Activated naive CD4-positive, alpha-beta T cell treated with anti-CD3 and anti-CD28 coated beads, Interleukin-2, amount 50 U/mL, for 24 hours (primary cell): ENCODE results near the gene MTURN.
A peak's percentile ranks its signal among the peaks of the same experiment; 100 is the strongest.

Source experiments
- H3K27ac Mint-ChIP-seq: one replicate; pipeline ENCODE4 v1.8.0; 2021; ENCODE audit warnings: mild to moderate bottlenecking, mixed read lengths
- H3K27me3 Mint-ChIP-seq: one replicate; pipeline ENCODE4 v1.8.0; 2021; ENCODE audit warnings: mixed read lengths
- H3K36me3 Mint-ChIP-seq: one replicate; pipeline ENCODE4 v1.8.0; 2021; ENCODE audit warnings: mixed read lengths
- H3K4me1 Mint-ChIP-seq: one replicate; pipeline ENCODE4 v1.8.0; 2021; ENCODE audit warnings: mixed read lengths
- H3K4me3 Mint-ChIP-seq: one replicate; pipeline ENCODE4 v1.8.0; 2021; ENCODE audit warnings: mild to moderate bottlenecking, mixed read lengths
- H3K9me3 Mint-ChIP-seq: one replicate; pipeline ENCODE4 v1.8.0; 2021; ENCODE audit warnings: mixed read lengths

MTURN gene

DNA sequence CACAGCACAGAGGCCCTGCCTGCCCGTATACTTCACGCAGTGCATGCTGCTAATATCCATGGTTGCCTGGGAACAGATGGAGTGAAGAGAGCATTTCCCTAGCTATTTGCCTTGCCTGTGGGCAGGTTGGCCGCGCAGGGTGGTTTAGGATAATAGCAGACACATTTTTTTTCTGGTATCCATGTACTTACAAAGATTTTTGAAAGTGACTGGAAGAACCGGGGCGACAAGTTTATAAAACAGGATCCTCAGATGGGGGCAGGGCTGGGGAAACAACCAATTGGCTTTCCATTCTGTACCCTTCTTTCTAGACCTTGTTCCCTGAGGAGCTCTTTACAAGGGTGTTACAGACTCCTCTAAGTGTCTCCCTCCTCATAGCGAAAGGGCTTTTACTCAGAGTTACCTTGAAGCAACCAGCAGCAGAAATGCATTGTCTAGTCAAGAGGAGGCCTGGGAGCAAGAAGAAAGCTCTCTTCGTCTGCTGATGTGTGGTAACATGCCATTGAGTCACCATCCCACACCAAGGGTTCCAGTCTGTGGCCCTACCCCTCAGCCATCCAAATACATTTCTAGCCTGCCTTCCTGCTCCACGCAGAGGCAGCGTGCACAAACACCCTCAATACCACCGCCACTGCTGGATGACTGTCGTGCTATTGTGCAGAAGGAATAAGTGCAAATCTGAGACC lies 31.5 kb downstream of the MTURN start:
- no peaks in the 10 kb centered on the region for H3K9me3 Mint-ChIP-seq
- peaks cover 23% of the 10 kb centered on the region for H3K4me1 Mint-ChIP-seq
- no peaks in the 10 kb centered on the region for H3K27me3 Mint-ChIP-seq
- no peak overlapping the region for H3K4me3 Mint-ChIP-seq
- H3K36me3 Mint-ChIP-seq = no peaks in the 10 kb centered on the region
- H3K27ac Mint-ChIP-seq = peak overlapping the region; percentile 25

DNA sequence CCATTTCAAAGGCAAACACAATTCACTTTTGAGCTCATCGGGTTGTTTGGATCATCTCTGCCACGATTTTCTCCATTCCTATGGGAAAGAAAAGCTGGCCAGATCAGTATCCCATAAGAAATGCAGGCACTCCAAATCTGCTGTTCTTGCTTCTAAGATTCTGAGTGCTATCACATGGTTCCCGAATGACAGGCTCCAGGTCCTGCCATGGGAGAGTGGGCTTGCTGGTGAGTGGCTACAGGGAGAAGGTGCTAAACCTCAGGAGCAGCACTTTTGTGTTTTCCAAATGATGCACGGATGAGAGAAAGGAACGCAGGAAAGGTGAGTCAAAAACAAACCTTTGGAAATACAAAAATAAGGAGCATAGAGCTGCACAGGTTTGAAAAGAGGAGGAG lies 32.1 kb downstream of the MTURN start:
- Mint-ChIP-seq H3K4me3 (no peak overlapping the region), H3K9me3 (no peaks in the 10 kb centered on the region), H3K27me3 (no peaks in the 10 kb centered on the region), H3K36me3 (no peaks in the 10 kb centered on the region), H3K4me1 (peaks cover 21% of the 10 kb centered on the region), H3K27ac (no peak overlapping the region)

DNA sequence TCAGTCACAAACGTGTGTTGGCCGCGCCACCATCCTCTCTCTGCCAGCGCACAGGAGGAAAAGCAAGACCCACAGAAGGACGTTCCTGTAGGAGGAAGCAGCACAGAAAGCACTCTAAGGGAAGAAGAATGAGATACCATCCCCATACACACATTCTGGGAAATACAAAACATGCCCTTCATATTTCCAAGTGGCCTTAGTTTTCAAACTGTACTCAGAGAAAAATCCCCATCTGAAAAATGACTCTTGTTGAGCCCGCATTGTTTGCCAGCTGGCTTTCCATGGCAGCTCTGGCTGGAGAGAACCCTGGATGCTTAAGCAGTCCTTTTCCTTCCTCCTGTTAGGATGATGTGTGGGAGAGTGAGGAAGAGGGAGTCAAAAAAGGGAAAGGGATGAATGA lies 33.1 kb downstream of the MTURN start:
- Mint-ChIP-seq H3K27ac (no peak overlapping the region), H3K4me1 (peaks cover 11% of the 10 kb centered on the region), H3K36me3 (no peaks in the 10 kb centered on the region), H3K9me3 (no peaks in the 10 kb centered on the region), H3K4me3 (no peak overlapping the region), H3K27me3 (no peaks in the 10 kb centered on the region)

DNA sequence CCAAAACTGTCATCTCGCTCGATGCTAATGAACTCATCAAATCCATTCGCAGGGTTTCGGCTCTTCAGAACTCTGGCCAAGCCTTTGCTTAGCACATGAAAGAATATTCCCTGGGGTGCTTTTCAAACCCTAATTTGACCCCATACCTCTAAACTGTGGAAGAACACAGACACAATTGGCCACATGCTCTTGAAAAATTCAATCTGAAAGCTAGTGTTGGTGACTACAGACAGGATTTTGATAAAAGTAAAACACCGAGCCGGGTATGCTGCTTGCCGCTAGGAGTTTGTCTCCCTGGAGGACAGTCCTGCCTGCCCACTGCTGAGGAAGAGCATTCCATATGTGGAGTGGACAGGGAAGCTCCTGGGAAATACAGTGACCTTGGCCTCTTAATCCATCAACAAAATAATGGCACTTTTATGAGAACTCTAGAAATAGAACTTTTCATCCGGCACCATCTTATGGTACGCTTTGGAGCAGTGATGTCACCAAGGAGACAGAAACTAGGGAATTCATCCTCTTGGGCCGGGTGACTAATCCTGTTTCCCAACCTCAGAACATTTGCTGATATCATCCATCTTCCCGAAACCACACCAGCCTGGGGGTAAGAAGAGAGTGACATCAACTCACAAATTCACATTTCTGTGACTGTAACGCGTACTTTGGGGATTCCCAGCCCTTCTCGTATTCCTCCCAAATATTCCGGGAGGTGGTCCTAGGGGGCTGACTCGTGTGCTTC lies 34.2 kb downstream of the MTURN start:
- Mint-ChIP-seq H3K4me1 (peaks cover 4% of the 10 kb centered on the region), H3K36me3 (no peaks in the 10 kb centered on the region), H3K27me3 (no peaks in the 10 kb centered on the region), H3K27ac (no peak overlapping the region), H3K9me3 (no peaks in the 10 kb centered on the region), H3K4me3 (no peak overlapping the region)

DNA sequence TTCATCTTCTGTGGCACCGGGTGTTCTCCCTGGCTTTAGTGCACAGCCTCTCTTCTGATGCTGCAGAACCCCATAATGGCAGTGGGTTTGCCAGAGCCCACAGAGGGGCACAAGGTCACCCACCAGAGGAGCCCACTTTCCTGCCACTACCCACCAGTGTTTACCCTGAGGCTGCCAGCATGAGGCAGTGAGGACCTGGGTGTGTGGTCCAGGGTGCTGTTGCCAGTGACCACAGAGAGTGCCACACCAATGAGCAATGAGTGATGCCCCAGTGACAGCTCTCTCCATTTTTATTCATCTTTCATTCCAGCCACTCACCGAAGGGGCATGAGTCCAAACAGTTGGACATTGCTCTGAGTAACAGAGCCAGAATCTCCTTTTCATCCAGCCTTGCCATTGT lies 34.8 kb downstream of the MTURN start:
- Mint-ChIP-seq H3K36me3 (no peaks in the 10 kb centered on the region), H3K27ac (no peak overlapping the region), H3K27me3 (no peaks in the 10 kb centered on the region), H3K4me3 (no peak overlapping the region), H3K9me3 (no peaks in the 10 kb centered on the region), H3K4me1 (peaks cover under 1% of the 10 kb centered on the region)

DNA sequence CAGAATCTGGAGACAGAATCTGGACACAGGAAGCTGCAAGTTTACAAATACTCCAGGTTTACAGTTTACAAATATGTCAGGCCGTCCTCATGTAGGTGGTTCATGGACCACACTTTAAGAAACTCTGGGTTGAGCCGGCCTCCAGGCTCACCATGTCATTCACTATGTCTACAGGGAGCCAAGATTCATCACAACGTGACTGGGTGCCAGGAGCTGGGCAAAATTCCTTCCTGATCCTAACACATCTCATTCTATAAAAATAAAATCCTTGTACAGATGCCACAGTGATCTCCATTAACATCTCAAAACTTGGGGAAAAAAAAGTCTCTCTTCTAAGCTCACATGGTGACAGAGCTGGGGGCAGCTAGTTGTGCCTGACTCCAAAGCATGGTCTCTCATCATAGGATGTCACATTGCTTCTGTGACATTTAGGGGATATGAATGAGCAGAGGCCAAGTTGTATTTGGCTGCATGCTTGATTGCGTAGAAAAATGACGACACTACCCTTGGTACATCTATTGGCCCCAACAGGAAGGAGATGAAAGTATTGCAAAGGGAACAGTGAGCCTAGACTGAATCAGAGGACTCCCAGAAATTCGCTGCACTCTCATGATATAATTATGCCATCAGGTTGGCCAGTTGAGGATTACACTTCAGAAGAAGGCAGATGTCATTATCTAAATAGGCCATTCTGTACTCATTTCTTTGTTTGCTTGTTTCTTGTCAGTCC lies 35.9 kb downstream of the MTURN start:
- no peaks in the 10 kb centered on the region for H3K4me1 Mint-ChIP-seq

DNA sequence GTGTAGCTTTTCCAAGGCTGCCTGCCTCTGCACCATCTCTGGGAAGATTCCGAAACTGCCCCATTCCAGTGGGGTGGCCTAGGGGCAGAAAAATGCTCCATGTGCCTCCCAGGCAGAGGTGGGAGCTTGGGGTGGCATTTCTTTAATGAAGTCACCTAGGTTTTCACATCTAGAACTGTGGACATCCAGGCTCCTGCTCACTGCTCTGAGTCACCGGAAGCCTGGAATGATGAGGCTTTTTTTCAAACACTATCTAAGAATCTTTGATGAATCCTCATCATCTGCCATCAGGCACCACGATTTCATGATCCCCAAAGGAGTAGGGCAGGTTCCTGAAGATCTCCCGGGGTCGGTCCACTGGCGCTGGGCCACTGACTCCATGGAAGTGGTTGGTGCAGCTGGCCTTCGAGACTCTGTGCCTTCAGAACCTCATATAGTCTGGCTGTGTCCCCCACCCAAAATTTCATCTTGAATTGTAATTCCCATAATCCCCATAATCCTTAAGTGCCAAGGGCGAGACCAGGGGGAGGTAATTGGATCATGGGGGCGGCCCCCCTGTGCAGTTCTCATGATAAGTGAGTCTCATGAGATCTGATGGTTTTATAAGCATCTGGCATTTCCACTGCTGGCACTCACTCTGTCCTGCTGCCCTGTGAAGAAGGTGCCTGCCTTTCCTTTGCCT lies 37.1 kb downstream of the MTURN start:
- Mint-ChIP-seq H3K4me1 (no peaks in the 10 kb centered on the region), H3K36me3 (no peaks in the 10 kb centered on the region), H3K4me3 (no peak overlapping the region), H3K27me3 (no peaks in the 10 kb centered on the region), H3K9me3 (no peaks in the 10 kb centered on the region), H3K27ac (no peak overlapping the region)

More for the DNA sequence above, 35.9 kb downstream of the MTURN start:
- no peak overlapping the region for H3K4me3 Mint-ChIP-seq
- H3K27me3 Mint-ChIP-seq = no peaks in the 10 kb centered on the region
- H3K36me3 Mint-ChIP-seq = no peaks in the 10 kb centered on the region
- H3K9me3 Mint-ChIP-seq = no peaks in the 10 kb centered on the region
- H3K27ac Mint-ChIP-seq = no peak overlapping the region

DNA sequence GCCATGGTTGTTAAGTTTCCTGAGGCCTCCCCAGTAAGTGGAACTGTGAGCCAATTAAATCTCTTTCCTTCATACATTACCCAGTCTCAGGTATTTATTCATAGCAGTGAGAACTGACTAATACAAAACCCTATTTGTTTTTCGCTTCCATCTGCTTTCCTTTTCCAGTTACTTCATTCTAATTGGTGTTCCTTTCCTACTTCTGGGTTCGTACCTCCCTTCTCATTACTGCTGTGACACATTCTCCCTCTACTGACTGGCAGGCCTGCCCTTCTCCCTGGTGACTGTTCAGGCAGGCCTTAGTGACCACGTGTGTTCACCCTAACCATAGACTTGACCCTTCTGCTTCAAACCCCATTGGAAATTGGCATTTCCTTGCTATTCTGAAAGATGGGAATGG lies 37.7 kb downstream of the MTURN start:
- H3K4me3 Mint-ChIP-seq = no peak overlapping the region
- no peaks in the 10 kb centered on the region for H3K36me3 Mint-ChIP-seq

DNA sequence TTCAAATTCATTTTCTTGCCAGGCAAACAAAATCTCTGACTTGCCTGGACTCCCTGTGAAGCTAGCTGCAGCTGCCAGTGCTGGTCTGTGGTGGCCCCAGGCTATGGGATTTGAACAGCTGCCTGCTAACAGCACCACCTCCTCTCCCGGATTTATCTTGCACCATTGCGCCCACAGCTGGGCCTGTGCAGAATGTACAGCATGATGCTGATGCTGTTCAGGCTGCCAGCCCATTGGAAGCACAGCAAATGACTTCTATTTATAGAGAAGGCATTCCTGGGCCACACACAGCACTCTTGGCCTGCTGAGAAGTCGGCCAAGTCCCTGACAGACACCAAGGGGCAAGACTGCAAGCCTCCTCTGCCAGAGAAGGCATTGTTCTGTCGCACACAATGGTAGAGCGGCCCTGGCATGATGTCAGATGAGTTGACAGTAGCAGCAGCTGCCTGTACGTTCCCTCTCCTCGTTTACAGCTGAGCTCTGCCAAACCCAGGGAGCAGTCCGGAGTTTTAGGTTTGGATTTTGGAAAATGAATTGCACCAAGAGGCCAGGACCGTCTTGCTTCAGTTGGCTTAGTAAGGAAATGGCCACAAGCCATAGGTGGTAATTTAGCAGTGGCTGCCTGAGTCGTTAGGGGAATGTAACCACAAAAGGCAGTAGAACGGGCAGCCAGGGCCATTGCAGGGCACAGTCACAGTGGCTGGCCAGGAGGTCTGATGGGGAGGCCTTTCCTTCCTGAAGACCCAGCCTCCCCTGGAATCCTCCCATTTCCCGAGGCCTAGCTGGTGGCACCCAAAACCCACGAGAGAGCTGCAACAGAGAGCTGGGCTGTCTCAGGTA lies 38.5 kb downstream of the MTURN start:
- H3K36me3 Mint-ChIP-seq = no peaks in the 10 kb centered on the region
- H3K4me1 Mint-ChIP-seq = no peaks in the 10 kb centered on the region
- H3K27ac Mint-ChIP-seq = peak overlapping the region; percentile 42
- no peak overlapping the region for H3K4me3 Mint-ChIP-seq
- H3K9me3 Mint-ChIP-seq = no peaks in the 10 kb centered on the region
- H3K27me3 Mint-ChIP-seq = no peaks in the 10 kb centered on the region

More for the DNA sequence above, 37.7 kb downstream of the MTURN start:
- no peaks in the 10 kb centered on the region for H3K9me3 Mint-ChIP-seq
- no peak overlapping the region for H3K27ac Mint-ChIP-seq
- no peaks in the 10 kb centered on the region for H3K4me1 Mint-ChIP-seq
- no peaks in the 10 kb centered on the region for H3K27me3 Mint-ChIP-seq

DNA sequence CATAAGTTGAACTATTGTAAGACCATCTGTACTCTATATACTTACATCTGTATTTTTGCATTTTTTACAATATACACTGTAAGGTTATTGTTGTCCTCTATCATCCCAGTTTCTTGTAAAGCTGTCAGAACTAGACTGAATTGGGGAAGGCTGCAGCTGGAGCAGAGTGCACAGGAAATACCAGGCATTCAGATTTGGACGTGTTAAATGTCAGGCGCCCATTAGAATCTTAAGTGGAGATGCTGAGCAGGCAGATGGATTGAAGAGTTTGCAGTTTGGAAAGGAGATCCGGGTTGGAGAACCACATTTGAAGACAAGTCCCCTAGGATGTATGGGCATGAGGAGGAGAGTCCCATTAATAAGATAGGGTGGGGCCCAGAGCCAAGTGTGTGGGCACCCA lies 40.4 kb downstream of the MTURN start:
- no peaks in the 10 kb centered on the region for H3K36me3 Mint-ChIP-seq
- H3K4me1 Mint-ChIP-seq = peaks cover 3% of the 10 kb centered on the region
- H3K4me3 Mint-ChIP-seq = no peak overlapping the region
- H3K9me3 Mint-ChIP-seq = no peaks in the 10 kb centered on the region
- no peak overlapping the region for H3K27ac Mint-ChIP-seq
- H3K27me3 Mint-ChIP-seq = no peaks in the 10 kb centered on the region

DNA sequence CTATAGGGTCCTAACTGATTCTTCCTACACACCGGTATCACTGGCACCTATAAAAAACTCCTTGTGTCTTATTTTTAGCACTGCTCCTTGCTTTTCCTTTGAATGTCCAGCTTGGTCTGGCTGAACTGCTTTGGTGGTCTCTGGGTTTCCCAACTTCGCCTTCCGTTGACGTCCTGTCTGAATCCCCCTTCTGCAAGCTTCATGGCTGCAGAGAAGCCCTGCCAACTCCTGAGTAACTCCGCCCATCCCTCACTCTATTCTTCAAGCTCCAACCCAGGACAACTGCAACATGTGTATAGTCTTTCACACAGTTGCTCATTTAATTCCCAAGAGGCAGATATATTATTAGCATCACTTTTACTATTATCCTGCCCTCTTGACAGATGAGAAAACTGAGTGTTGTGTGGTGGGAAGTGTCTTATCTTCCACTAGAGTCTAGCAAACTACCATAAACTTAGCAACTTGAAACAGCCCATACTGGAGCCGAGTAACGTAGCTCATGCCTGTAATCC lies 40.9 kb downstream of the MTURN start:
- Mint-ChIP-seq H3K4me1 (peaks cover 3% of the 10 kb centered on the region), H3K4me3 (no peak overlapping the region), H3K27me3 (no peaks in the 10 kb centered on the region), H3K9me3 (no peaks in the 10 kb centered on the region), H3K36me3 (no peaks in the 10 kb centered on the region), H3K27ac (no peak overlapping the region)

DNA sequence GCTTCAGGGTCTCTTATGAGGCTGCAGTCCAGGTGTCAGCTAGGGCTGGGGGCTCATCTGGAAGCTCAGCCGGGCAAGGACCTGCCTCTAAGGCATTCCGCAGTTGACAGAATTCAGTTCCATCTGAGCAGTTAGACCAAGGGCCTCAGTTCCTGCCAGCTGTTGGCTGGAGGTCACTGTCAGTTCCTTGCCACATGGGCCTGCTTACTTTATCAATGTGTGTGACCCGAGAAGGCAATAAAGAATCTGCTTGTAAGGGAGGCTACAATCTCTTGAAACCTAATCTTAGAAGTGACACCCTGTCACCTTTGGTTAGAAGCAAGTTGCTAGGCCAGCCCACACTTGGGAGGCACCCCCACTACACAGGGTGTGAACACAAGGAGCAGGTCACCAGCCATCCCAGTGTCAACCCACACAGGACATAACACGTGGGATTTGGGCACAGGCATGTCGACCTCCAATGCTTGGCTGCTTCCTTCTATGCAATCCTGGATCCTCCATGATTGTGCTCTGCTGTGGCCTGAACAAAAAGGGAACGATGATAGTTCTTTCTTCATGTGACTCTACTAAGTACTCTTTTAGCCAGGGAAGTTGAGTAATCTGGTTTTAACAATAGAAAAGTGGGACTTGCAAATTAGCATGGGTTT lies 41.8 kb downstream of the MTURN start:
- H3K27ac Mint-ChIP-seq = no peak overlapping the region
- no peaks in the 10 kb centered on the region for H3K36me3 Mint-ChIP-seq
- H3K4me1 Mint-ChIP-seq = peaks cover 3% of the 10 kb centered on the region
- no peak overlapping the region for H3K4me3 Mint-ChIP-seq
- H3K27me3 Mint-ChIP-seq = no peaks in the 10 kb centered on the region
- H3K9me3 Mint-ChIP-seq = no peaks in the 10 kb centered on the region

DNA sequence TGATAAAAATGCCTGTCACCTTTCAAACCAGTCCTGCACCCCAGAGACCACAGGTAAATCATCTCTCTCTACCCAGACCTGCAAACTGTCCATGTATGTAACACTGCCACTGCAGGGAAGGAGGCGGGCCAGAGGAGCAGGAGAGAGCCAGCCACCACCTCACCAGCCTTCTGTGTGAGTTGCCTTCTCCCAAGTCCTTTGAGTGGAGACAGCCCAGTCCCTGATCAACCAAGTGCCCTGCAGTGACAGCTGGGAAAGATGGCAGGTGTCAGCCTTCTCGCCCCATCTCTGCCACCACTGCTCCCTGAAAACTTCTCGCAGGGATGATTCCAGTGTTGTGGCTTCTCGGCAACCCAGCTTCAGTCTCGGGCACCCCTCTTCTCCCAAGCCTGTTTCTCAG lies 42.4 kb downstream of the MTURN start:
- Mint-ChIP-seq H3K27me3 (no peaks in the 10 kb centered on the region), H3K9me3 (no peaks in the 10 kb centered on the region), H3K4me1 (peaks cover 3% of the 10 kb centered on the region), H3K36me3 (no peaks in the 10 kb centered on the region), H3K4me3 (no peak overlapping the region), H3K27ac (no peak overlapping the region)

DNA sequence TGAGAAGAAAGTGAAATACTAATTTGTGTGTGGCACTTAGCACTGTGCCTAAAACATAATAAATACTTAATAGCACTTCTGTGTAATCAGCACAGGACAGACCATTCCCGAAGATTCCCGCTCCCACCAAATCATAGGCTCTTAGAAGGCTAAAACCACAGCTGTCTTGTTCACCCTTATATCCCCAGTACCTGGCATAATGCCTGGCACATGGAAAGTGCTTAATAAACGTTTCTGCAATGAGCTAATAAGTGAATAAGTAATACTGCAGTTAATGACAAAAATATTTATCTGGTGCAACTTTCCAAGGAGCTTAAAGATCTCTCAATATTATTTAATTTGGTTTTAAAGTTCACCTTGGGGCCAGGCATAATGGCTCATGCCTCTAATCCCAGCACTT lies 43.2 kb downstream of the MTURN start:
- no peak overlapping the region for H3K27ac Mint-ChIP-seq

More for the DNA sequence above, 43.2 kb downstream of the MTURN start:
- no peaks in the 10 kb centered on the region for H3K9me3 Mint-ChIP-seq
- peaks cover 3% of the 10 kb centered on the region for H3K4me1 Mint-ChIP-seq
- no peaks in the 10 kb centered on the region for H3K27me3 Mint-ChIP-seq
- no peak overlapping the region for H3K4me3 Mint-ChIP-seq
- H3K36me3 Mint-ChIP-seq = no peaks in the 10 kb centered on the region
